ENCODE data around the gene PAQR9.

The PAQR9 gene

GRCh38 chr3:142926368-142926944, 37.0 kb downstream of the PAQR9 start:
- no peak overlapping the region for H3K27ac ChIP-seq
- H3K27me3 ChIP-seq (replicated peaks) = no peaks in the 10 kb centered on the region
- no peak for DNase-seq
- TF ChIP-seq, protein P1, sequence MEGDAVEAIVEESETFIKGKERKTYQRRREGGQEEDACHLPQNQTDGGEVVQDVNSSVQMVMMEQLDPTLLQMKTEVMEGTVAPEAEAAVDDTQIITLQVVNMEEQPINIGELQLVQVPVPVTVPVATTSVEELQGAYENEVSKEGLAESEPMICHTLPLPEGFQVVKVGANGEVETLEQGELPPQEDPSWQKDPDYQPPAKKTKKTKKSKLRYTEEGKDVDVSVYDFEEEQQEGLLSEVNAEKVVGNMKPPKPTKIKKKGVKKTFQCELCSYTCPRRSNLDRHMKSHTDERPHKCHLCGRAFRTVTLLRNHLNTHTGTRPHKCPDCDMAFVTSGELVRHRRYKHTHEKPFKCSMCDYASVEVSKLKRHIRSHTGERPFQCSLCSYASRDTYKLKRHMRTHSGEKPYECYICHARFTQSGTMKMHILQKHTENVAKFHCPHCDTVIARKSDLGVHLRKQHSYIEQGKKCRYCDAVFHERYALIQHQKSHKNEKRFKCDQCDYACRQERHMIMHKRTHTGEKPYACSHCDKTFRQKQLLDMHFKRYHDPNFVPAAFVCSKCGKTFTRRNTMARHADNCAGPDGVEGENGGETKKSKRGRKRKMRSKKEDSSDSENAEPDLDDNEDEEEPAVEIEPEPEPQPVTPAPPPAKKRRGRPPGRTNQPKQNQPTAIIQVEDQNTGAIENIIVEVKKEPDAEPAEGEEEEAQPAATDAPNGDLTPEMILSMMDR (IDR thresholded peaks at IDR 0.05; ENCODE audit: low read depth, low read length, missing control alignments) = no peak
- in situ Hi-C loops (cut with HindIII; ENCODE audit: low pct_ligation_motif_present, low sequenced_read_pairs) = no loop called here
- H3K36me3 ChIP-seq (replicated peaks) = no peaks in the 10 kb centered on the region
- no peak overlapping the region for H3K4me3 ChIP-seq (ENCODE audit: low read depth, low read length)

GRCh38 chr3:142925140-142925539, 38.3 kb downstream of the PAQR9 start:
- H3K4me3 ChIP-seq (ENCODE audit: low read depth, low read length) = no peak overlapping the region
- H3K27me3 ChIP-seq (replicated peaks) = no peaks in the 10 kb centered on the region
- in situ Hi-C loops (cut with HindIII; ENCODE audit: low pct_ligation_motif_present, low sequenced_read_pairs) = no loop called here
- DNase-seq = no peak
- no peak overlapping the region for H3K27ac ChIP-seq
- no peaks in the 10 kb centered on the region for H3K36me3 ChIP-seq (replicated peaks)
- TF ChIP-seq, protein P1 (IDR thresholded peaks at IDR 0.05; ENCODE audit: low read depth, low read length, missing control alignments) = no peak

- Histone ChIP-seq H3K27ac (no peak overlapping the region), H3K4me3 (ENCODE audit: low read depth, low read length) (no peak overlapping the region), H3K27me3 (replicated peaks) (no peaks in the 10 kb centered on the region), H3K36me3 (replicated peaks) (no peaks in the 10 kb centered on the region)
- TF ChIP-seq, protein P1 (IDR thresholded peaks at IDR 0.05; ENCODE audit: low read depth, low read length, missing control alignments) = no peak
- DNase-seq = no peak
- in situ Hi-C loops (cut with HindIII; ENCODE audit: low pct_ligation_motif_present, low sequenced_read_pairs) = no loop called here
Observed at GRCh38 chr3:142923694-142924093, 39.8 kb downstream of the PAQR9 start.

DNA sequence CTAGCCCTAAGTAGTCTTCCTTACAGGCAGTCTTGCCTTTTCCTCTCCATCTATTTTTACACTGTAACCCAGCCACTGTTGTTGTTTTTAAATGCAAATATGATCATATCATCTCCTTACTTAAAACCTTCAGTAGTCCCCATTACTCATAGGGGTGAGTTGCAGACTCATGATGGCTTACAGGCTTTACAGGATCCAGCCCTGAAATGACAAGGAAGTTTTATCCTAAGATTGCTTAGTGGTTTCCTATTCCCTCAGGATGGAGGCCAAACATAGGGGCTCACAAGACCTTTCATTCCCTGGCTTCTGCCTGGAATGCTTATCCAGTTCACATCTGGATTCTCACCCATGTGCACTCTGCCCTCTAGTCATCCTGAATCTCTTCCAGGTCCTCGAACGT, 46.9 kb downstream of the PAQR9 start:
- Histone ChIP-seq H3K27ac (no peak overlapping the region), H3K4me3 (ENCODE audit: low read depth, low read length) (no peak overlapping the region), H3K27me3 (replicated peaks) (no peaks in the 10 kb centered on the region), H3K36me3 (replicated peaks) (no peaks in the 10 kb centered on the region)
- in situ Hi-C loops (cut with HindIII; ENCODE audit: low pct_ligation_motif_present, low sequenced_read_pairs) = no loop called here
- TF ChIP-seq, protein P1 (IDR thresholded peaks at IDR 0.05; ENCODE audit: low read depth, low read length, missing control alignments) = no peak
- no peak for DNase-seq

DNA sequence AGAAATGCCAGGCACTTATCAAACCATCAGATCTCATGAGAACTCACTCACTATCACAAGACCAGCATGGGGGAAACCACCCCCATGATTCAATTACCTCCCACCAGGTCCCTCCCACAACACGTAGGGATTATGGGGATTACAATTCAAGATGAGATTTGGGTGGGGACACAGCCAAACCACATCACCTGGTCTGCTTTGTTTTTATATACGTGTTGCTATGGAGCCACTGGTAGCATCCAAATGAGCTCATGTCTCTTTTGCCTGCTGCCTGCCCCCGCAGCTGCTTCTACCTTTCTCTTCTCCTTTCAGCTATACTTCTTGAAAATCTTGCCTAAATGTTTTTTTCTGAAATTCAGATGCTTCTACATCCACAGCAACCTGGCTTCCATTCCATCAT, 47.8 kb downstream of the PAQR9 start:
- no peaks in the 10 kb centered on the region for H3K36me3 ChIP-seq (replicated peaks)
- H3K4me3 ChIP-seq (ENCODE audit: low read depth, low read length) = no peak overlapping the region
- DNase-seq = no peak
- H3K27me3 ChIP-seq (replicated peaks) = no peaks in the 10 kb centered on the region
- no peak overlapping the region for H3K27ac ChIP-seq
- in situ Hi-C loops (cut with HindIII; ENCODE audit: low pct_ligation_motif_present, low sequenced_read_pairs) = no loop called here
- TF ChIP-seq, protein P1 (IDR thresholded peaks at IDR 0.05; ENCODE audit: low read depth, low read length, missing control alignments) = no peak

- DNase-seq = no peak
- in situ Hi-C loops (cut with HindIII; ENCODE audit: low pct_ligation_motif_present, low sequenced_read_pairs) = no loop called here
- Histone ChIP-seq H3K4me3 (ENCODE audit: low read depth, low read length) (no peak overlapping the region), H3K27me3 (replicated peaks) (no peaks in the 10 kb centered on the region), H3K27ac (no peak overlapping the region), H3K36me3 (replicated peaks) (no peaks in the 10 kb centered on the region)
- TF ChIP-seq, protein P1 (IDR thresholded peaks at IDR 0.05; ENCODE audit: low read depth, low read length, missing control alignments) = no peak
Observed at GRCh38 chr3:142914286-142914811, 49.1 kb downstream of the PAQR9 start.

Measured in brain microvascular endothelial cell (primary cell).